GM21576 (cell line): Measurements from ENCODE around the gene NEBL.

Experiments used
- ATAC-seq: cut with Tn5 transposase; IDR thresholded peaks from one replicate; pipeline ENCODE4 v1.9.1; 2021; ENCODE audit warnings: mild to moderate bottlenecking, moderate library complexity; ENCODE audit not compliant: unreplicated experiment

NEBL gene

GRCh38 chr10:20871970-20872369, 25.1 kb downstream of the NEBL start:
- ATAC-seq = no peak

DNA sequence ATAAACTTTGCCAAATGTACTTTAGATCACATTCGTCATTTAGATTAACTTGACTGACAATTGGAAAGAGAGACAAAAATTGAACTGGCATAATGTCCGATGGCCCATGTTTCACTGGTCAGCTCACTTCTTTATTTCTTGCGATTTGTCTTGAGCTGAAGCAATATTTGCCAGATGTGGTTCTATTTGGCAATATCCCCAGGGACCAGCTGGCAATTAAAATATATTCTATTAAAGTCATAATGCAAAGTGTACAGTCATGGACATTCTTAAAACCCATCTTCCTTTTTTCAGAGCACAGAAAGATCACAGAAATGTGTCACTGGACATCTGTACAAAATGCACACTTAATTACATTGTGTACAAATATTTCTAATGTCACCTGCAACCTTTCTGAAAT, 26.3 kb downstream of the NEBL start:
- no peak for ATAC-seq

GRCh38 chr10:20863008-20863407, 34.1 kb downstream of the NEBL start:
- no peak for ATAC-seq

- no peak for ATAC-seq
Observed at GRCh38 chr10:20858292-20859124, 38.6 kb downstream of the NEBL start.

GRCh38 chr10:20856484-20856883, 40.6 kb downstream of the NEBL start:
- no peak for ATAC-seq

DNA sequence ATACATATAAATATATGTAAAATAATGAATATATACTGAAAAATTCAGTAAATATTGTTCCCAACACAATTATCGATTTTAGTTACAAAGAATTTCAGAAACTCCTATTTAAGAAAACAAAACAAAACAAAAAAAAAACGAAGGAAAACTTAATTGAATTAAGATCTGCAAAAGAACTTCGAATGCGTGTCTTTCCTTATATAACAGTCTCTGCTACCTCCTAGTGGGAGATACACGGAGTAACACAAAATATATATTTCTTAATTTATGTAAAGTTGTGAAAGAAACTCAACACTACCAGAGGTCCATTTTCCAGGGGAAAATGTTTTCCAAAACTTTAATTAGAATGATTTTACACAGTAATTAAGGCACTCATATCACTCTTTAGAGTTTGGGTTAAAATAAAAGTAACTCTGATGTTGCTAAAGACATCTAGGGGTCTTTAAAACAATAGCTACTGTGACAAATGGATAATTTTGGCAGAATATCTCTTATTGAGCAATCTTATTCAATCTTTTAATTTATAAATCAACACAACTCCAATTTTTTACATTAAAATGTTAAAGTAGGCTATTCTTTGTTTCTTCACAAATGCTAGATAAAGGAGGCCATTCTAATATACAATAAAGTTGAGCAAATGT, 41.6 kb downstream of the NEBL start:
- ATAC-seq = no peak

DNA sequence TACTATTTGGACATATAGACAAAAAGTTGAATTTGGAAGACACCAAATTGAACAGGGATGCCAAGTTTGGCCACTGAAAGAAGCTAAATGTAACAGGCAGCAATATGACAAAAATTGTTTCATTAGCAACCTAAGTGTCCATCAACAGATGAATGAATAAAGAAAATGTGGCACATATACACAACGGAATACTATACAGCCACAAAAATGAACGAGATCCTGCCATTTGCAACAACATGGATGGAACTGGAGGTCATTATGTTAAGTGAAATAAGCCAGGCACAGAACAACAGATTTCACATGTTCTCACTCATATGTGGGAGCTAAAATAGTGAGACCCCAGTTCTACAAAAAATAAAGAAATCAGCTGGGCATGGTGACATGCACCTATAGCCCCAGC, 43.8 kb downstream of the NEBL start:
- no peak for ATAC-seq

- no peak for ATAC-seq
Observed at GRCh38 chr10:20852303-20852702, 44.8 kb downstream of the NEBL start.

- ATAC-seq = no peak
Observed at GRCh38 chr10:20847512-20847911, 49.6 kb downstream of the NEBL start.

- no peak for ATAC-seq
Observed at GRCh38 chr10:20846263-20846662, 50.8 kb downstream of the NEBL start.

DNA sequence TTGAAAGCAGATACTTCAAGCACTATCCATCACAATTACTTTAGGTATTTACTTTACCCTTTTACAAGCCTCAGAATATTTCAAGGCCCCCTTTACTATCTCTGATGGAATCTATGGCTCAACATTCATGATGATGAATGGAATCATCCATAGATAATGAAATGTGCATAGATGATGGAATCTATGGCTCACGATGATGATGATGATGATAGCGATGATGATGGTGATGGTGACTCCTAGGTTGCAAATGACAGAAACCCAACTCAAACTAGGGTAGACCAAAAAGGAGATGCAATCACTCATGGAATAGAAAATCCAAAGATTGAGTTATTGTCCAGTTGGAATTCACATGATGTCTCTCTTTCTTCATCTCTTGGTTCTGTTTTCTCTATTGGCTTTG, 55.7 kb downstream of the NEBL start:
- ATAC-seq = no peak

DNA sequence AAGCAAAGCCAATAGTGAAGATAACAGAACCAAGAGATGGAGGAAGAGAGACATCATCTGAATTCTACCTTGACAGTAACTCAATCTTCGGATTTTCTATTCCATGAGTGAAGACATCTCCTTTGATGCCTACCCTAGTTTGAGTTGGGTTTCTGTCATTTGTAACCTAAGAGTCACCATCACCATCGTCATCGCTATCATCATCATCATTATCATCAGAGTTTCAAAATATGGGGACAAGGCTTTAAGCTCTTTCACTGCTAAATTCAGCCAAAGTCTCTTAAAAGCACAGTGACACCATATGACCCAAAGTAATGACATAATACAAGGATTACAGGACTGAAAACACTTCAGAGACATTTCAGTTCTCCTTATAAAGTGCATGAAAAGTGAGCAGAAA, 57.2 kb downstream of the NEBL start:
- no peak for ATAC-seq

- ATAC-seq = no peak
Observed at GRCh38 chr10:20839141-20839540, 58.0 kb downstream of the NEBL start.

- ATAC-seq = no peak
Observed at GRCh38 chr10:20836401-20836800, 60.7 kb downstream of the NEBL start.

DNA sequence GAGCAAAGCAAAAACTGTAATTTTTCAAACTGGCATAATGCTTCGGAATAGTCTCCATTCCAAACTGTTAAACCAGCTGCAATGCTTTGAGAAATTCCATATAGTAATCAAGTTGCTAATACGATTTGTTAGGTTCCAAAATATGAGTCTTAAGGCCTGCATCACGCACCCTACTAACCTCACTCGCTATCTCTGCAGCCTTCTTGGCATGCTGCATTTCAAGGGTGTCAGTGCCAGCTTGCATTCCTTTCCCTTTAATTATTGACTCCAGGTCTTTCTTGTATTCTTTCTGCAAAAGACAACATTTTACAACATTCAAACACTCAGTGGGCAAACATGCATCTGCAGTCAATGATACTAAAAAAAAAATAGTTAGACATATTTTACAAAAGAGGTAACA, 61.8 kb downstream of the NEBL start:
- no peak for ATAC-seq

DNA sequence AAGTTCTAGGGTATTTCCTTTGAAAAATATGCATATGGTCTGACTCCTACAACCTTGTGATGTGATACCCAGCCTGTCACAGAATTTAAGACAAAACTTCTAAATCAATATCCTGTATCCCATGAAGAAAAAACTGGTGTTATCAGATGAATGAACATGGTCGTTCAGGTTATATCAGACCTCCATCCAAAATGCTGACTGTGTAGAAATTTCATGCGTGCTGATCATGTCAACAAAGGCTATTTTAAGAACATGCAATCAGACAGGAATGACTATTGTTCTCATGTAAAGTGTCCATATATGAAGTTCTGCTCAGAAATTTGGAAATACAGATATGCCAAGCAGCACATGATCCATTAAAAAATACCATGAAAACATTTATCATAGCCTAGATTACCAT, 62.3 kb downstream of the NEBL start:
- ATAC-seq = no peak

DNA sequence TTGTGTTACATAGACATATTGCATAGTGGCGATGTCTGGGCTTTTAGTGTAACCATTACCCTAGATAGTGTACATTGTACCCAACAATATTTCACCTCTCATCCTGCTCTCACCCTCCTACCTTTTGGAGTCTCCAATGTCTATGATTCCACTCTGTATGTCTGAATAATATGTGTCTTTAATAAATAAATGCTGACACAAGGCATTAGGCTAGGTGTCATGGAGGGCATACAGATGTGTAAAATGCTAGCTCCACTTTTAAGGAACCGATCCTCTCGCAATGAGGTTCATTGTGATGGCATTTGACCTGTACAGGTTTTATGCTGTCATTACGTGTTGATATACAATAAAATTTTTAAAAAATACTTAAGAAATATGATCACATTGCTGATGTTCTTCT, 74.3 kb downstream of the NEBL start:
- ATAC-seq = no peak

DNA sequence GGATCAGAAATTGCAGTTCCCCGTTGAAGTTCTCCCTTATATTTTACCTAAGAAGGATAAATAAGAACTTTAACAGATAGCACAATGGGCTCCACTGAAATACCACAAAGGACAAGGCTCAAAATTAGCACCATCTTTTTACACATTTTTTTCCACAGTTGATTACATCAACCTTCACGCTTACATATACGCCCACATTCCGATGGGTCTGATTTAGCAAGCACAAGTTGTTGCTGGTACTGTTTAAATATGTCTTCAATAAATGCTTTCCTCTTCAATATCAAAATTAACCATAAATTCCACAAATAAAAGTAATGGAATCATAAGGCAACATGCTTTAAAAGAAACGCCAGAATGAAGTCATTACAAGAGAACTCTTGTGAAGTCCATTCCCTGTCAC, 79.5 kb downstream of the NEBL start:
- ATAC-seq = no peak

DNA sequence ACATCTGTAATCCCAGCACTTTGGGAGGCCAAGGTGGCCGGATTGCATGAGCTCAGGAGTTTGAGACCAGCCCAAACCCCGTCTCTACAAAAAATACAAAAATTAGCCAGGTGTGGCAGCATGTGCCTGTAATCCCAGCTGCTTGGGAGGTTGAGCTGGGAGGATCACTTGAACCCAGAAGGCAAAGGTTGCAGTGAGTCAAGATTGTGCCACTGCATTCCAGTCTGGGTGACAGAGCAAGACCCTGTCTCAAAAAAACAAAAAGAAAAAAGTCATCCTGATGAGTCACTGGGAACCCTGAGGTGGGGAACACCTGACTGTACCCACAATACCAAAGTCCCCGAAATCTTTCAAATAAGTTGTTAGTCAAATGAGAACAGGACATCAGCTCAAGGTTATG, 80.0 kb downstream of the NEBL start:
- no peak for ATAC-seq

- no peak for ATAC-seq
Observed at GRCh38 chr10:20814116-20814515, 83.0 kb downstream of the NEBL start.

GRCh38 chr10:20811131-20811530, 86.0 kb downstream of the NEBL start:
- no peak for ATAC-seq

DNA sequence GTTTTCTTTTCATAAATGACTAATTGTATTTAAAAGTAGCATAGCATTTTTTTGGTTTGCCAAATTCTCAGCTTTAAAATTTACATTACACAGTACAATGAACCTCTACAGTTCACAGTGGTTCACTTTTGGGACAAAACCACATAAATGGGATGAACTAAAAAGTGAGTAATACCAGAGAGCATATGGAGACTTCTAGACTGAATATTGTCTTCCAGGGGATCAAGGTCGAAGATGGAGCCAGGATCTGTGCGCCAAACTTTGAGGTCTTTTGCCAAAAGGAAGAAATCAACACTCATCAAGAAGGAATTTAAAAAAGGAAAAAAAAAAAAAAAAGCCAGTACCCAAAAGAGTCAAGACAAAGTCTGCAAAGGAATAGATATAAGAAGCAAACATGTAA, 87.5 kb downstream of the NEBL start:
- no peak for ATAC-seq

- no peak for ATAC-seq
Observed at GRCh38 chr10:20806487-20806886, 90.6 kb downstream of the NEBL start.
